GM10248 (cell line): ENCODE results near the gene CD36.

Source experiments
- CTCF ChIA-PET: fragments of 300-600 bp; sonication (Branson Sonifier 250); formaldehyde crosslinking; extraction: SDS; loops from one replicate; lab custom pipeline; 2021; ENCODE audit warnings: antibody characterized with exemption; lab: Yijun Ruan, JAX
- POLR2A ChIA-PET: fragments of 350-650 bp; sonication (Branson Sonifier 250); formaldehyde crosslinking; extraction: SDS; loops from one replicate; lab custom pipeline; 2020; ENCODE audit warnings: antibody characterized with exemption; lab: Yijun Ruan, JAX
- DNase-seq: peaks from one replicate; pipeline ENCODE4 v3.0.0; 2012; ENCODE audit errors: extremely low spot score
- CTCF ChIP-seq: IDR thresholded peaks from 2 replicates; pipeline ENCODE4 v1.5.1; 2012; ENCODE audit warnings: mild to moderate bottlenecking, low read depth; ENCODE audit errors: extremely low read depth, missing control alignments, control extremely low read depth

Gene CD36

DNA sequence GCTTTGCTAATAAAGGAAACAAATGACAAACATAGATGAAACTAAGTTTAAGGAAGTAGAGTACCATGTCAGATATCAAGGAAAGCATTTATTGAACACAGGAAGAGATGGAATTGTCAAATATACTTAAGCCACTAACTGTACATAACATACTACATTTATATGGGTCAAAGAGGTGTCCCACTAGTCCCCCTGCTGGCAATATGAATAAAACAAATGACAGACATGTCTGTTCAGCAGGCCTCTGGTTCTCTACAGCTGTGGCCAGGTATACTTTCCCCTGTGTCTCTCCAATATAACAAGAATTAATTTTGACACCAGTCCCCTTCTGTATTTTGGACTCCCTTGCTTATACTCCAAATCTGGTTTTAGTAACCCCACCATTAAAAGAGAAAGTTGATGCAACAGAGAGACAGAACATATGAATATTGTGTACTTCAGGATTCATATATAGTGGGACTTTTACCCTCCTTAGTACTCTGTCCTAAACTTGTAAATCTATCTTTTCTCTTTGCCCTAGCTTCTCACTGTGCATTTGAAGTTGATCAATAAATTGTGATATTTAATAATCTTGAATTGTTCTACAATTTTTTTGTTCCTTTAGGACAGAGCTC, 42.9 kb downstream of the CD36 start:
- TF ChIP-seq CTCF, result no peak
- POLR2A ChIA-PET, result no interaction called here
- DNase-seq, result peak; percentile 6
- CTCF ChIA-PET, result interaction anchor here (2.0 to 2.5 kb wide), 2 partner anchors 8 to 18 kb away, joined by 4 to 6 read pairs; no protein-coding TSS in a partner anchor

- DNase-seq, result no peak
- ChIA-PET CTCF (interaction anchor here (2.0 kb wide), 1 partner anchor 9 kb away, joined by 4 read pairs; no protein-coding TSS in a partner anchor), POLR2A (no interaction called here)
- TF ChIP-seq CTCF, result no peak
Observed at GRCh38 chr7:80682744-80683143, 44.3 kb downstream of the CD36 start.

GRCh38 chr7:80686576-80686975, 48.1 kb downstream of the CD36 start:
- no peak for DNase-seq
- ChIA-PET POLR2A (no interaction called here), CTCF (no interaction called here)
- TF ChIP-seq CTCF, result no peak

DNA sequence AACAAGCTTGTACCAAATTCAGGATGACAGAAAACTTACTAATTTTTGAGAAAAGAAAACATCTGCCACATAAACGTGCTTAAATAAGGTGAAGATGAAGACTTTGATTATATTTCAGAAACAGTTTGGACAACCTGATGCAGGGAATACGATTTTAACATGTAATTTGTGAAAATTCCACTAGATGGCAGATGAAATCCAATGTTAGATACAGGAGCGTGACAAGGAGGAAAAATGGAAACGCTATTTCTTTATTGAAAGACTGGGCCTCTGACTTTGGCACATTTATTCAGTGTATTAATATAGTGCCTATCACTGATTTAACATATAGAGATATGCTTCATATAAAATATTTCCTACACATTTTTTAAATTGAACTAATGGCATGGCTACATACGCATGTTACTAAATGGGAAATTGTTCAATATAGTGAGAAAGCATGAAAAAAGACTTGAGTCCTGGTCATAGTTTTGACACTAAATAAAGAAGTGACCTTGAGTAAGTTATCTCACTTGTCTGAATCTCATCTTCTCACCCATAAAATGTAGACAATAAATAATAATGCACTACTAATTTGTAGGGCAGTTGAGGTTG, 60.7 kb downstream of the CD36 start:
- POLR2A ChIA-PET, result no interaction called here
- DNase-seq, result peak; percentile 9
- peak; percentile 54 for TF ChIP-seq CTCF
- CTCF ChIA-PET, result interaction anchor here (1.8 to 4.6 kb wide), 4 partner anchors 10 to 770 kb away, joined by 5 to 34 read pairs (median 7); no protein-coding TSS in a partner anchor

GRCh38 chr7:80699721-80700256, 61.3 kb downstream of the CD36 start:
- CTCF ChIA-PET, result no interaction called here
- POLR2A ChIA-PET, result no interaction called here
- TF ChIP-seq CTCF, result no peak
- no peak for DNase-seq

GRCh38 chr7:80703272-80703671, 64.8 kb downstream of the CD36 start:
- TF ChIP-seq CTCF, result no peak
- DNase-seq, result no peak
- ChIA-PET POLR2A (no interaction called here), CTCF (interaction anchor here (1.3 to 1.5 kb wide), 2 partner anchors 28 to 765 kb away, joined by 3 read pairs; no protein-coding TSS in a partner anchor)
